B cell (primary cell): Measurements from ENCODE around the gene FAM227B.
"Not testable (repeated sequence)": the region's sequence is repeated elsewhere in the genome, so short reads cannot be mapped to it uniquely, and the experiment has no call there.

Source experiments
- CTCF ChIP-seq: fragments of 200-600 bp; IDR thresholded peaks from one replicate; pipeline ENCODE4 v1.8.0; 2022; ENCODE audit warnings: antibody characterized with exemption, mild to moderate bottlenecking
- EZH2 ChIP-seq: IDR thresholded peaks from 2 replicates; pipeline ENCODE4 v1.6.1; 2012; ENCODE audit warnings: borderline replicate concordance, low read depth, mild to moderate bottlenecking, moderate library complexity, low read length; ENCODE audit not compliant: insufficient read depth, poor library complexity, severe bottlenecking

GRCh38 chr15:49478021-49478420 lies 142.6 kb downstream of the FAM227B start:
- TF ChIP-seq CTCF, EZH2: not testable (repeated sequence)
